Activated naive CD4-positive, alpha-beta T cell (primary cell): ENCODE results near the gene SETDB2.

Experiments used
- DNase-seq, 4 experiments: peaks; one replicate each; lab custom pipeline; 2025; lab: John Stamatoyannopoulos, UW

Gene SETDB2, protein sequence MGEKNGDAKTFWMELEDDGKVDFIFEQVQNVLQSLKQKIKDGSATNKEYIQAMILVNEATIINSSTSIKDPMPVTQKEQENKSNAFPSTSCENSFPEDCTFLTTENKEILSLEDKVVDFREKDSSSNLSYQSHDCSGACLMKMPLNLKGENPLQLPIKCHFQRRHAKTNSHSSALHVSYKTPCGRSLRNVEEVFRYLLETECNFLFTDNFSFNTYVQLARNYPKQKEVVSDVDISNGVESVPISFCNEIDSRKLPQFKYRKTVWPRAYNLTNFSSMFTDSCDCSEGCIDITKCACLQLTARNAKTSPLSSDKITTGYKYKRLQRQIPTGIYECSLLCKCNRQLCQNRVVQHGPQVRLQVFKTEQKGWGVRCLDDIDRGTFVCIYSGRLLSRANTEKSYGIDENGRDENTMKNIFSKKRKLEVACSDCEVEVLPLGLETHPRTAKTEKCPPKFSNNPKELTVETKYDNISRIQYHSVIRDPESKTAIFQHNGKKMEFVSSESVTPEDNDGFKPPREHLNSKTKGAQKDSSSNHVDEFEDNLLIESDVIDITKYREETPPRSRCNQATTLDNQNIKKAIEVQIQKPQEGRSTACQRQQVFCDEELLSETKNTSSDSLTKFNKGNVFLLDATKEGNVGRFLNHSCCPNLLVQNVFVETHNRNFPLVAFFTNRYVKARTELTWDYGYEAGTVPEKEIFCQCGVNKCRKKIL

DNA sequence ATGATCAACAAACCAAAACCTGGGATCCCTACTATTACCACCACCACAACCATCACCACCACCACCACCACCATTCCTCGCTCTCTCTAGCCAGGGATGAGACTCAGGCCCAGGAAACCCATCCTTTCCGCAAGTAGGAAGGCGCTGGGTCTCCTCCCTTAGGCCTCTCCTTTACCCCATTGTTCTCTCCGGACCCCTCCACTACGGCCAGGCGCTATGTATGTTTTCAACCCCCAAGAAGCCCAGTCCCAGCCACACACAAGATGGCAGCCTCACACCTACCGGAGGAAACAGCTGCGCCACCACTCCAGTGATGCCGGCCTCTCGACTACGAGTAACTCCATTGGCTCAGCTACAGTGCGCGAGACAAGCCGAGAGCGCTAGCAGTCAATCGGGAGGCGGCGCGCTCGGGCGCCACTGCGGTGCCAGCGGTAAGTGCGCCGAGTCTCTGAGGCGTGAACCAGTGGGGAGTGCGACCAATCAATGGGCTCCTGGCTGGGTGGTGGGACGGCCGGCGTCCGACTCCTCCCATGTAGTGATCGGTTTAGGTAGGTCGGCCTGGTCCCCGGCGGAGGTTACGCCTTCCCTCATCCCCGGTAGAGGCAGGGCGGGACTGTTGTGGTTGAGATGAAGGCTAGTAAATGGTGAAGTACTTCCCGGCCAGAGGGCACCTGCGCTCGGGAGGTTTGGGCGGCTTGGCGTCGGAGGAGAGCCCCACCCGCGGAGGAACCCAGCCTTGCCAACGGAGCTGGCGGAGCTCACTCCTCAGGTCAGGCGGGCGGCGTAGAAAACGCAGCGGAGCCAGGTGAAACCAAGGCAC lies at the start of gene SETDB2, which contains the start of gene CAB39L:
Gene SETDB2, plus strand, starts transcription at position 571 of the 820 bp plus-strand sequence. CDS start 7,620 bp downstream, outside the sequence.
Gene CAB39L, minus strand, starts transcription at position 361 of the 820 bp plus-strand sequence. CDS start 61,154 bp downstream, outside the sequence.
- peak; percentile 95 to 97 (median 97) for DNase-seq

DNA sequence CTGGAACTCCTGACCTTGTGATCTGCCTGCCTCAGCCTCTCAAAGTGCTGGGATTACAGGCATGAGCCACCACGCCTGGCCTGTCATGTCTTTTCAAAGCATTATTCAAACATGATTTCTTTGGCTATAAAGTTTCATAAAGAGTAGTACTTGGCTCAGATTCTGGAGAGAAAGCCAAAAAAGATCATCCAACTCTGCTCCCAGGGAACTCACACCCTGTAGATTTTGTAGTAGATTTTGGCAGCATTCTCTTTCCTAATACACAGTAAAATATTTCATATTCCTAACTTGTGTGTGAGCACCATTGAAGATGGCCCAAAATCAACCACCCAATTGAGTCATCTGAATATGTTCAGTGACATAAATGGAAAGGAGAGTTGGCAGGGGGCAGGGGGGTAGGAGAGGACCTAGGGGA lies 48.6 kb upstream of the SETDB2 start:
- no peak for DNase-seq

GRCh38 chr13:49395878-49396380 lies 48.1 kb upstream of the SETDB2 start:
- DNase-seq = no peak

GRCh38 chr13:49399801-49400472 lies 44.1 kb upstream of the SETDB2 start:
- no peak for DNase-seq

DNA sequence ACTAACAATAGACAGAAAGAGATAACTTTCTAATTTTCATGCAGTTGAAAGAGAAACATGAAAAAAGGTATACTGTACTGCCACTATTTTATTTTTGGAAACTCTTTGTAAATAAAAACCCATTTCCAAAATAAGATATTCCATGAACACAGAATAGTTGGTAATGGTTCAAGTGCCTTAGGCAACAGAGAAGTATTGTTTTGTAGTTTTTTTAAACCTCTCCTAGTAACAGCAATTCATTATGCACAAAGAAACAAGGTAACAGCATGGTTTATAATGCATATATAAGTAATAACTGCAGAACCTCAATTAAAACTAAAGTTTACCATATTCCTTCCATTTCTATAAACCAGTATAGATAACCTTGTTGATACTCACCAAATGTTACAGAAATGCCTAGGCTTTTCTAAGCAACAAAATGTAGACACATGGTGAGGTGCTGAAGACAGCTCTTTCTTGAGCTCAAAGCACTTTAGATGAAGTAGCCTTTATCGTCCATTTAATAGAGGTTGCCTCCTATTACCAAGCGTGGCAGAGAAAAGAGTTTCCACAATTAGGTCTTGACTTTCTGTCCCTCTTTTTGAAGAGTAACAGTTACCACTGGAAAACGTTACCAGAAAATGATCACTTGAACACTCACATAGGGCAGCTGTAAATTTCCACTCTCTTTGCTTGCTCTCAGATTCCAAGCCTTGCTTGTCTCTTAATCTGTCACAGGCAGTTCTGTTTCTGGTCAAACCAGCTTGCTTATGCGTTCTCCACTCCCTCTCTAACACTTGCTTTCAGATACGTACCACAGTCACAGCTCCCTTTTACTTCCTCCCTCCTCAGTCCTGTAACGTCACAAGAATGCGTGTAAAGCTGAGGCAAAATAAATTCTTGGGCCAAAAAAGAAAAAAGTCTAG lies 43.1 kb upstream of the SETDB2 start:
- DNase-seq = no peak

DNA sequence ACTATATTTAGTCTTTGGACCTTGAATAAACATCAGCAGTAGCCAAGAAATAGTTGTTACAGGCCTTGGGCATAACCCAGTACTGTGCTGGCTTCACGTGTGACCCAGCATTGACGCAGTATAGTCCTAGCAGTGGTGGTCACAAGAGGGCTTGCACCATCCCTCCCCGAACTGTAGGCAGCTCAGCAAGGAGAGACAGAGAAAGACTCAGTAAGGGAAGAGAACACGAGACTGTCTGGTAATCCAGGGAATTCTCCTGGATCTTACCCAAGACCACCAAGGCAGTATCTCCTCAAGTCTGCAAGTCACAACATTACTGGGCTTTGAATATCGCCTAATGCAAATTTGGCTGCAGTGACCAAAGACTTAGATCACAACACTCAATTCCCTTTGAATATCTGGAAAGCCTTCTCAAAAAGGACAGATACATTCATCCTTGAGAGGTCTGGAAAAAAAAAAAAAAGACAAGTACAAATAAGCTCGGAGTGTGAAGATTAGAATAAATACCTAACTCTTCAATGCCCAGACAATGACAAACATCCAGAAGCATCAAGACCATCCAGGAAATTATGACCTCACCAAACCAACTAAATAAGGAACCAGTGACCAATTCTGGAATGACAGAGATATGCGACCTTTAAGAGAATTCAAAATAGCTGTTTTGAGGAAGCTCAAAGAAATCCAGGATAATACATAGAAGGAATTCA lies 39.9 kb upstream of the SETDB2 start:
- DNase-seq = no peak

DNA sequence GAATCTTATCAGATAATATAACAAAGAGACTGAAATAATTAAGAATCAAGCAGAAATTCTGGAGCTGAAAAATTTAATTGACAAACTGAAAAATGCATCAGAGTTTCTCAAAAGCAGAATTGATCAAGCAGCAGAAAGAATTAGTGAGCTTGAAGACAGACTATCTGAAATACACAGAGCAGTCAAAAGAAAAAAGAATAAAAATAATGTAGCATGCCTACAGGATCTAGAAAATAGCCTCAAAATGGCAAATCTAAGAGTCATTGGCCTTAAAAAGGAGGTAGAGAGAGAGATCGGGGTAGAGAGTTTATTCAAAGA lies 39.4 kb upstream of the SETDB2 start:
- no peak for DNase-seq

- DNase-seq = no peak
Observed at GRCh38 chr13:49407068-49407467, 37.0 kb upstream of the SETDB2 start.

DNA sequence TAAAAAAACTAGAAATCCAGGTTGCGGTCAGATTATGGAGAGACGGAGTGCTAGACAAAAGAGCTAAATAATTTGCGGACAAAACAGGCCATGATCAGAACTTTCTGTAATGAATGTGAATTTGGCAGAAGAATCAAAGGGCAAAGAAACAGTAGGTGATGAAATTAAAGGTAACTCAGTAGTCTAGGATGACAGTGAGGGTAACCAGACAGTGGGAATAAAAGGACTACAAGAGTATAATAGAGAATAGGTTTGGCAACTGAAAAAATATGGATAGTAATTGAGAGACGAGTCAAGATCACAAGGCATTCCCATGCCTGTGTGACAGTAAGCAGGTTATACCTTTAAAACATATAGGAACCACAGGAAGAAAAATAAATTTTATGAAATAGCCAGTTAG lies 36.1 kb upstream of the SETDB2 start:
- DNase-seq = no peak

- no peak for DNase-seq
Observed at GRCh38 chr13:49409008-49409407, 35.1 kb upstream of the SETDB2 start.

GRCh38 chr13:49410006-49410405 lies 34.1 kb upstream of the SETDB2 start:
- DNase-seq = no peak

GRCh38 chr13:49410477-49410876 lies 33.6 kb upstream of the SETDB2 start:
- DNase-seq = no peak

- DNase-seq = no peak
Observed at GRCh38 chr13:49411353-49411752, 32.7 kb upstream of the SETDB2 start.

DNA sequence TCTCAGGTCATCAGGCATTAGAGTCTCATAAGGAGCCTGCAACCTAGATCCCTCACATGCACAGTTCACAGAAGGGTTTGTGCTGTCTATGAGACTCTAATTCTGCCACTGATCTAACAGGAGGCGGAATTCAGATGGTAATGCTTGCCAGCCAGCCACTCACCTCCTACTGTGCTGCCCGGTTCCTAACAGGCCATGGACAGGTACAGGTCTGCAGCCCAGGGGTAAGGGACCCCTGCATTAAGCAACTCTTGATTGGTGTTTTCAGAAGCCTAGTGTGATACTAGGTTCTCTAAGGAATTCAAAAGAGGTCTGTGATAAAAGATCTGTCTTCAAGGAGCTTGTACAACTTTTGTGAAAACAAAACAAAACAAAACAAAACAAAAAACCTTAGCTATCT lies 31.3 kb upstream of the SETDB2 start:
- DNase-seq = no peak

- DNase-seq = no peak
Observed at GRCh38 chr13:49417161-49417560, 26.9 kb upstream of the SETDB2 start.

GRCh38 chr13:49418206-49418605 lies 25.9 kb upstream of the SETDB2 start:
- DNase-seq = no peak

GRCh38 chr13:49419276-49419675 lies 24.8 kb upstream of the SETDB2 start:
- DNase-seq = no peak

DNA sequence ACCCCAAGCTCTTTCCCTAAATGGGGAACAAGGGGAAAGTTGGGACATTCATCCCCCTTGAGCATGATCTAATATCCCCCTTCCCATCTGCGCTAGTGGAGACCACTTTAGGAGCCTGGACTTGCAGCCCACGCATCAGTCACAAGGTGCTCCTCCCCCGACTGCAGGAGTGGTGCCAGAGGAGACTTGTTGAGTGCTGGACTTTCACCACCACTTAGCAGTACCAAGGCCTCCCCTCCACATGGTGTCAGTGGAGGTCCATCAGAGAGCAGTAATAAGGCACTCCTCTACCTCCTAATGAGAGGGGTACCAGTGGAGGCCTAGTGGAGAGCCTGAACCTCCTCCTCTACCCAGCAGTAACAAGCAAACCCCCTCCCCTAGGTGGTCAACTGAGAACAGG lies 22.7 kb upstream of the SETDB2 start:
- DNase-seq = no peak

- DNase-seq = no peak
Observed at GRCh38 chr13:49424011-49424560, 20.0 kb upstream of the SETDB2 start.
